Mammary epithelial cell (primary cell): ENCODE results near the gene AHCTF1.

Experiments
- CTCF ChIP-seq, 2 donors: IDR thresholded peaks in 1 of 2; conservative IDR thresholded peaks in 1 of 2; 2 replicates each; pipeline ENCODE4 v1.5.1; 2011 to 2012; ENCODE audit warnings: inconsistent platforms in 2 of 2, low read length in 2 of 2, mild to moderate bottlenecking in 2 of 2, control low read depth in 1 of 2, low read depth in 1 of 2; ENCODE audit not compliant: insufficient read depth in 1 of 2; ENCODE audit errors: extremely low read depth in 1 of 2
- EZH2 ChIP-seq: IDR thresholded peaks from 2 replicates; pipeline ENCODE4 v1.6.1; 2012; ENCODE audit warnings: low read length, inconsistent platforms, borderline replicate concordance

- TF ChIP-seq CTCF (conservative IDR thresholded peaks at IDR 0.05 in 1 of 2, IDR thresholded peaks at IDR 0.05 in 1 of 2; ENCODE audit: extremely low read depth in 1 of 2, insufficient read depth in 1 of 2, low read depth in 1 of 2, low read length in 2 of 2) (no peak), EZH2 (no peak)
Observed at GRCh38 chr1:246793356-246793896, 138.3 kb downstream of the AHCTF1 start.
